ENCODE measurements around the gene CCDC80.
"Not testable (repeated sequence)": the region's sequence is repeated elsewhere in the genome, so short reads cannot be mapped to it uniquely, and the experiment has no call there.

The CCDC80 gene

GRCh38 chr3:112667599-112667998 lies 26.7 kb upstream of the CCDC80 start:
- Histone ChIP-seq H3K36me3 (ENCODE audit: control insufficient read depth in 1 of 2, insufficient read depth in 2 of 2, low read length in 2 of 2) (no peaks in the 10 kb centered on the region), H3K4me3 (ENCODE audit: low read depth in 1 of 2, low read length in 2 of 2) (no peak overlapping the region), H3K9me3 (ENCODE audit: control insufficient read depth in 1 of 2, low read length in 2 of 2) (no peaks in the 10 kb centered on the region), H3K27me3 (ENCODE audit: control insufficient read depth in 1 of 2, insufficient read depth in 2 of 2, low read length in 2 of 2) (no peaks in the 10 kb centered on the region), H3K4me1 (ENCODE audit: control insufficient read depth in 1 of 2, insufficient read depth in 2 of 2, low read length in 2 of 2) (peaks cover 0 to 6% of the 10 kb centered on the region in 2 donors), H3K27ac (ENCODE audit: low read depth, low read length) (no peak overlapping the region), H3K9ac (ENCODE audit: low read depth in 1 of 2, low read length in 2 of 2) (no peak overlapping the region)

GRCh38 chr3:112665009-112665408 lies 24.1 kb upstream of the CCDC80 start:
- H3K9ac ChIP-seq (ENCODE audit: low read depth in 1 of 2, low read length in 2 of 2); H3K27ac ChIP-seq (ENCODE audit: low read depth, low read length); H3K4me1 ChIP-seq (ENCODE audit: control insufficient read depth in 1 of 2, insufficient read depth in 2 of 2, low read length in 2 of 2); H3K9me3 ChIP-seq (ENCODE audit: control insufficient read depth in 1 of 2, low read length in 2 of 2); H3K4me3 ChIP-seq (ENCODE audit: low read depth in 1 of 2, low read length in 2 of 2); H3K36me3 ChIP-seq (ENCODE audit: control insufficient read depth in 1 of 2, insufficient read depth in 2 of 2, low read length in 2 of 2); H3K27me3 ChIP-seq (ENCODE audit: control insufficient read depth in 1 of 2, insufficient read depth in 2 of 2, low read length in 2 of 2): not testable (repeated sequence)

- H3K4me1 ChIP-seq (ENCODE audit: control insufficient read depth in 1 of 2, insufficient read depth in 2 of 2, low read length in 2 of 2), result no peaks in the 10 kb centered on the region
- no peaks in the 10 kb centered on the region for H3K36me3 ChIP-seq (ENCODE audit: control insufficient read depth in 1 of 2, insufficient read depth in 2 of 2, low read length in 2 of 2)
- no peaks in the 10 kb centered on the region for H3K9me3 ChIP-seq (ENCODE audit: control insufficient read depth in 1 of 2, low read length in 2 of 2)
- H3K4me3 ChIP-seq (ENCODE audit: low read depth in 1 of 2, low read length in 2 of 2), result no peak overlapping the region
- no peak overlapping the region for H3K9ac ChIP-seq (ENCODE audit: low read depth in 1 of 2, low read length in 2 of 2)
- H3K27me3 ChIP-seq (ENCODE audit: control insufficient read depth in 1 of 2, insufficient read depth in 2 of 2, low read length in 2 of 2), result no peaks in the 10 kb centered on the region
- no peak overlapping the region for H3K27ac ChIP-seq (ENCODE audit: low read depth, low read length)
Measured at GRCh38 chr3:112656043-112656442, 15.1 kb upstream of the CCDC80 start.

GRCh38 chr3:112654979-112655378 lies 14.0 kb upstream of the CCDC80 start:
- no peak overlapping the region for H3K9ac ChIP-seq (ENCODE audit: low read depth in 1 of 2, low read length in 2 of 2)
- H3K36me3 ChIP-seq (ENCODE audit: control insufficient read depth in 1 of 2, insufficient read depth in 2 of 2, low read length in 2 of 2), result no peaks in the 10 kb centered on the region
- no peak overlapping the region for H3K4me3 ChIP-seq (ENCODE audit: low read depth in 1 of 2, low read length in 2 of 2)
- no peaks in the 10 kb centered on the region for H3K9me3 ChIP-seq (ENCODE audit: control insufficient read depth in 1 of 2, low read length in 2 of 2)
- H3K27ac ChIP-seq (ENCODE audit: low read depth, low read length), result no peak overlapping the region
- no peaks in the 10 kb centered on the region for H3K27me3 ChIP-seq (ENCODE audit: control insufficient read depth in 1 of 2, insufficient read depth in 2 of 2, low read length in 2 of 2)
- no peaks in the 10 kb centered on the region for H3K4me1 ChIP-seq (ENCODE audit: control insufficient read depth in 1 of 2, insufficient read depth in 2 of 2, low read length in 2 of 2)

- H3K27ac ChIP-seq (ENCODE audit: low read depth, low read length), result no peak overlapping the region
- no peak overlapping the region for H3K4me3 ChIP-seq (ENCODE audit: low read depth in 1 of 2, low read length in 2 of 2)
- no peaks in the 10 kb centered on the region for H3K9me3 ChIP-seq (ENCODE audit: control insufficient read depth in 1 of 2, low read length in 2 of 2)
- no peaks in the 10 kb centered on the region for H3K27me3 ChIP-seq (ENCODE audit: control insufficient read depth in 1 of 2, insufficient read depth in 2 of 2, low read length in 2 of 2)
- H3K36me3 ChIP-seq (ENCODE audit: control insufficient read depth in 1 of 2, insufficient read depth in 2 of 2, low read length in 2 of 2), result no peaks in the 10 kb centered on the region
- no peak overlapping the region for H3K9ac ChIP-seq (ENCODE audit: low read depth in 1 of 2, low read length in 2 of 2)
- H3K4me1 ChIP-seq (ENCODE audit: control insufficient read depth in 1 of 2, insufficient read depth in 2 of 2, low read length in 2 of 2), result no peaks in the 10 kb centered on the region
Measured at GRCh38 chr3:112654492-112654891, 13.5 kb upstream of the CCDC80 start.

GRCh38 chr3:112653881-112654300 lies 12.9 kb upstream of the CCDC80 start:
- H3K9me3 ChIP-seq (ENCODE audit: control insufficient read depth in 1 of 2, low read length in 2 of 2), result no peaks in the 10 kb centered on the region
- H3K4me1 ChIP-seq (ENCODE audit: control insufficient read depth in 1 of 2, insufficient read depth in 2 of 2, low read length in 2 of 2), result no peaks in the 10 kb centered on the region
- no peak overlapping the region for H3K27ac ChIP-seq (ENCODE audit: low read depth, low read length)
- no peaks in the 10 kb centered on the region for H3K36me3 ChIP-seq (ENCODE audit: control insufficient read depth in 1 of 2, insufficient read depth in 2 of 2, low read length in 2 of 2)
- H3K4me3 ChIP-seq (ENCODE audit: low read depth in 1 of 2, low read length in 2 of 2), result no peak overlapping the region
- H3K27me3 ChIP-seq (ENCODE audit: control insufficient read depth in 1 of 2, insufficient read depth in 2 of 2, low read length in 2 of 2), result no peaks in the 10 kb centered on the region
- H3K9ac ChIP-seq (ENCODE audit: low read depth in 1 of 2, low read length in 2 of 2), result no peak overlapping the region

- Histone ChIP-seq H3K9ac (ENCODE audit: low read depth in 1 of 2, low read length in 2 of 2) (no peak overlapping the region), H3K4me3 (ENCODE audit: low read depth in 1 of 2, low read length in 2 of 2) (no peak overlapping the region), H3K27ac (ENCODE audit: low read depth, low read length) (no peak overlapping the region), H3K9me3 (ENCODE audit: control insufficient read depth in 1 of 2, low read length in 2 of 2) (no peaks in the 10 kb centered on the region), H3K36me3 (ENCODE audit: control insufficient read depth in 1 of 2, insufficient read depth in 2 of 2, low read length in 2 of 2) (no peaks in the 10 kb centered on the region), H3K27me3 (ENCODE audit: control insufficient read depth in 1 of 2, insufficient read depth in 2 of 2, low read length in 2 of 2) (no peaks in the 10 kb centered on the region), H3K4me1 (ENCODE audit: control insufficient read depth in 1 of 2, insufficient read depth in 2 of 2, low read length in 2 of 2) (no peaks in the 10 kb centered on the region)
Measured at GRCh38 chr3:112653209-112653871, 12.4 kb upstream of the CCDC80 start.

- no peak overlapping the region for H3K4me3 ChIP-seq (ENCODE audit: low read depth in 1 of 2, low read length in 2 of 2)
- H3K4me1 ChIP-seq (ENCODE audit: control insufficient read depth in 1 of 2, insufficient read depth in 2 of 2, low read length in 2 of 2), result no peaks in the 10 kb centered on the region
- no peaks in the 10 kb centered on the region for H3K27me3 ChIP-seq (ENCODE audit: control insufficient read depth in 1 of 2, insufficient read depth in 2 of 2, low read length in 2 of 2)
- H3K36me3 ChIP-seq (ENCODE audit: control insufficient read depth in 1 of 2, insufficient read depth in 2 of 2, low read length in 2 of 2), result no peaks in the 10 kb centered on the region
- H3K9me3 ChIP-seq (ENCODE audit: control insufficient read depth in 1 of 2, low read length in 2 of 2), result no peaks in the 10 kb centered on the region
- no peak overlapping the region for H3K9ac ChIP-seq (ENCODE audit: low read depth in 1 of 2, low read length in 2 of 2)
- no peak overlapping the region for H3K27ac ChIP-seq (ENCODE audit: low read depth, low read length)
Measured at GRCh38 chr3:112651516-112651915, 10.6 kb upstream of the CCDC80 start.

- Histone ChIP-seq H3K4me3 (ENCODE audit: low read depth in 1 of 2, low read length in 2 of 2) (no peak overlapping the region), H3K36me3 (ENCODE audit: control insufficient read depth in 1 of 2, insufficient read depth in 2 of 2, low read length in 2 of 2) (no peaks in the 10 kb centered on the region), H3K9ac (ENCODE audit: low read depth in 1 of 2, low read length in 2 of 2) (no peak overlapping the region), H3K9me3 (ENCODE audit: control insufficient read depth in 1 of 2, low read length in 2 of 2) (no peaks in the 10 kb centered on the region), H3K27me3 (ENCODE audit: control insufficient read depth in 1 of 2, insufficient read depth in 2 of 2, low read length in 2 of 2) (no peaks in the 10 kb centered on the region), H3K4me1 (ENCODE audit: control insufficient read depth in 1 of 2, insufficient read depth in 2 of 2, low read length in 2 of 2) (no peaks in the 10 kb centered on the region), H3K27ac (ENCODE audit: low read depth, low read length) (no peak overlapping the region)
Measured at GRCh38 chr3:112651071-112651470, 10.1 kb upstream of the CCDC80 start.

GRCh38 chr3:112650482-112650881 lies 9.5 kb upstream of the CCDC80 start:
- Histone ChIP-seq H3K9ac (ENCODE audit: low read depth in 1 of 2, low read length in 2 of 2) (no peak overlapping the region), H3K4me3 (ENCODE audit: low read depth in 1 of 2, low read length in 2 of 2) (no peak overlapping the region), H3K36me3 (ENCODE audit: control insufficient read depth in 1 of 2, insufficient read depth in 2 of 2, low read length in 2 of 2) (no peaks in the 10 kb centered on the region), H3K27me3 (ENCODE audit: control insufficient read depth in 1 of 2, insufficient read depth in 2 of 2, low read length in 2 of 2) (no peaks in the 10 kb centered on the region), H3K9me3 (ENCODE audit: control insufficient read depth in 1 of 2, low read length in 2 of 2) (no peaks in the 10 kb centered on the region), H3K27ac (ENCODE audit: low read depth, low read length) (no peak overlapping the region), H3K4me1 (ENCODE audit: control insufficient read depth in 1 of 2, insufficient read depth in 2 of 2, low read length in 2 of 2) (no peaks in the 10 kb centered on the region)

GRCh38 chr3:112649478-112649735 lies 8.5 kb upstream of the CCDC80 start:
- Histone ChIP-seq H3K36me3 (ENCODE audit: control insufficient read depth in 1 of 2, insufficient read depth in 2 of 2, low read length in 2 of 2) (no peaks in the 10 kb centered on the region), H3K4me3 (ENCODE audit: low read depth in 1 of 2, low read length in 2 of 2) (no peak overlapping the region), H3K4me1 (ENCODE audit: control insufficient read depth in 1 of 2, insufficient read depth in 2 of 2, low read length in 2 of 2) (no peaks in the 10 kb centered on the region), H3K27me3 (ENCODE audit: control insufficient read depth in 1 of 2, insufficient read depth in 2 of 2, low read length in 2 of 2) (no peaks in the 10 kb centered on the region), H3K9me3 (ENCODE audit: control insufficient read depth in 1 of 2, low read length in 2 of 2) (no peaks in the 10 kb centered on the region), H3K9ac (ENCODE audit: low read depth in 1 of 2, low read length in 2 of 2) (no peak overlapping the region), H3K27ac (ENCODE audit: low read depth, low read length) (no peak overlapping the region)
